Activated effector memory CD4-positive, alpha-beta T cell treated with anti-CD3 and anti-CD28 coated beads, Interleukin-2, amount 50 U/mL, for 16 hours (primary cell): Measurements from ENCODE around the gene ZNF398.

Experiments
- DNase-seq: peaks from one replicate; pipeline ENCODE4 v3.0.0-alpha.2; 2020

The ZNF398 gene

DNA sequence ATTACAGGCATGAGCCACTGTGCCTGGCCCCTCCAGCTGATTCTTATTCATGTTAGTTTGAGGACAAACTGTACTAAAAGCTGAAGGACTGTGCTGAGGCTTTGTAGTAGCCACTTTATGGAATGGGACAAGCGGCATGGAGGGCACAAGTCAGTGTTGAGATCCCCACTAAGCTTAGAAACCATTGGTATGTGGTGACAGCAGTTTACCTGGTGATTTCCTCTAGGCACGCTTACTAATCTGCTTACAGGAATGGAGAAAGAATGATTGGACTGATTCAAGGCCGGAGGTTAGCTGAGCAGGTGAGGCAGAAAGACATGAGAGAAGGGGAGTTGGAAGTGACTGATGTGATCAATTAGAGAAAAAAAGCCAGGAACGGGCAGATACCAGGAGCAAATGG is 3.7 kb downstream of the ZNF398 start:
- DNase-seq: no peak

DNA sequence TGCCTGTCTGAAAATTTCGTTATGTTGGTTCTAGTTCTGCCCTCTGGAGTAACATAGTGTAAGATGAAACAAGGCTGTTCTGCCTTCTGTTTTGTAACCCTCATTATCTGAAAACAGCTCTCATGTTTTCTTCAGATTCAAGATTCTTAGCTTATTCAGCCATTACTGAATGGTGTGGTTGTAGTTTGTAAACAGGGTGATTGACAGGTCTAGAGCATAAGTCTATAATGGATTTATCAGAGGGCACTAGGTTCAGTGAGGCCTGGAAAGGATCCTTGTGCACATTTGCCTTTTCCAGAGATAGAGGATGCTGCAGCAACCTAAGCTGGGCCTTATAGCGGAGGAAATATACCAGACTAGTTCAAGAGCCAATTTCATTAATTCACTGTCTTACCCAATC is 6.1 kb downstream of the ZNF398 start:
- no peak for DNase-seq

- no peak for DNase-seq
Measured at GRCh38 chr7:149154056-149154455, 6.8 kb downstream of the ZNF398 start.

GRCh38 chr7:149156898-149157297 is 9.6 kb downstream of the ZNF398 start:
- DNase-seq: no peak

- no peak for DNase-seq
Measured at GRCh38 chr7:149161241-149161848, 14.1 kb downstream of the ZNF398 start.

DNA sequence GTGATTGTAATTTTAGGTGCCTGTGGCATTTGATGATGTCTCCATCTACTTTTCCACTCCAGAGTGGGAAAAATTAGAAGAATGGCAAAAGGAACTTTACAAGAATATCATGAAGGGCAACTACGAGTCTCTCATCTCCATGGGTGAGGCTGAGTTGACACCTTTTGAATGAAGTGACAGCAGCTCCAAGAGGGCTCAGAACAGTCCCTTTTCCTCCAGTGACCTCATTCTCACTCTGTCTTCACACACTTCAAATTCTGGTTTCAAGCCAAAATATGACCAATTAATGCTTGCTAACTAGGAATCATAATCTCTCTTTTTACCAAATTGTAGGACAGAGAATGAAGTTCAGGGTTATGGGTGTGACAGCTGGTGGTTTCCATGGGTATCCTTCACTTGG is 18.9 kb downstream of the ZNF398 start:
- no peak for DNase-seq

- no peak for DNase-seq
Measured at GRCh38 chr7:149166630-149167352, 19.5 kb downstream of the ZNF398 start.

- no peak for DNase-seq
Measured at GRCh38 chr7:149171892-149172533, 24.8 kb downstream of the ZNF398 start.

- DNase-seq: no peak
Measured at GRCh38 chr7:149172534-149172920, 25.3 kb downstream of the ZNF398 start.

DNA sequence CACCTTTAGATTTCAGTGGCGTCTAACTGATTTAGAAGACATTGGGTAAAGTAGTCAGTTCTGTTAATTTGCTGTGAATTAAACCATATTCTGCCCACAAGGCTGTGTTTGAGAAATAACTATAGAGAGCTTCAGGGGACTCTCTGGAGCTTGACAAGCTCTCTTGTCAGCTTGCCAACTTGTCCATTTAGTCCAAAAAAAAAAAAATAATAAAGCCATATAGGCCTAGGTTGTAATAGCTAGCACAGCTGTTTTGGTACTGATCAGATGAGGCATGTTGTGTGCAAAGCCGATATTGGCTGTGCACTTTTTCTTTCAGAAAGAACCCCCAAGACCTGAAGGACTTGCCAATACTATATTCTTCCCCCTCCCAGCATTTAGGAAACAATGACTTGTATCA is 27.9 kb downstream of the ZNF398 start:
- DNase-seq: no peak

DNA sequence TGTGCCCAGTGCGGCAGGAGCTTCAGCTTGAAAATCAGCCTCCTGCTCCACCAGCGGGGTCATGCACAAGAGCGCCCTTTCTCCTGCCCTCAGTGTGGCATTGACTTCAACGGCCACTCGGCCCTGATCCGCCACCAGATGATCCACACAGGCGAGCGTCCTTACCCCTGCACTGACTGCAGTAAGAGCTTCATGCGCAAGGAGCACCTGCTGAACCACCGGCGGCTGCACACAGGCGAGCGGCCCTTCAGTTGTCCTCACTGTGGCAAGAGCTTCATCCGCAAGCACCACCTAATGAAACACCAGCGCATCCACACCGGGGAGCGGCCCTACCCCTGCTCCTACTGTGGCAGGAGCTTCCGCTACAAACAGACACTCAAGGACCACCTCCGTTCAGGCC is 32.0 kb downstream of the ZNF398 start:
- no peak for DNase-seq

DNA sequence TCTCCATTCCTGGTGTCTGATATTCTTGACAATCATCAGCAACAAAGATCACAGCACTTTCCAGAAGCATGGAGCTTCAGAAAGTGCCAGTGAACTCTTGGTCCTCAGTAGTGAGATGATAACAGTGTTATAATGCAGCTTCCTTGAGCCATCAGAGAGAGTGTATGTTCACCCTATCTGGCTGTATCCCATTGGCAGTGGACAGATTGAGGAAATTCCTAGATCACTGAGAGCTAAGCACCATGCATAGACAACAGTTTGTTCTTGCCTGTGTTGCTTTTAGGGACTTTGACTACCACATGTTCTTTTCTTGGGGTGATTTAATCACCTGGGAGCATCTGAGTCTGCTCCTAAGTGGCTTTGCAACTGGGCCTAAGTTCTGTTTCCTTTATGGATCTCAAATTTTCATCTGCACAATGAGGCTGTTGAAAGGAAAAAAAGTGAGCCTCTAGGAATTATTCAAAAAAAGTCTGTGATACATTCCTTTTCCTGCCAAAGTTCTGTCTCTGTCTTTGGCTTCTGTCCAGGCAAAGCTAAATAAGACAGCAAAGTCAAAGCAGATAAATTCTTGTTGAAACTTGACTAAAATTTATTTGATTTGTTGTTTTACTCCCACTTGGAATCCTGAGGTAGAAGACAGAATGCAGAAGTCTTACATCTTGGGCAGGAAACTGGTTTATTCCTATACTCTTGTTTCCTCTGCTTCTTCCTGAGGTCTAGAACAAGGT is 33.6 kb downstream of the ZNF398 start:
- no peak for DNase-seq

DNA sequence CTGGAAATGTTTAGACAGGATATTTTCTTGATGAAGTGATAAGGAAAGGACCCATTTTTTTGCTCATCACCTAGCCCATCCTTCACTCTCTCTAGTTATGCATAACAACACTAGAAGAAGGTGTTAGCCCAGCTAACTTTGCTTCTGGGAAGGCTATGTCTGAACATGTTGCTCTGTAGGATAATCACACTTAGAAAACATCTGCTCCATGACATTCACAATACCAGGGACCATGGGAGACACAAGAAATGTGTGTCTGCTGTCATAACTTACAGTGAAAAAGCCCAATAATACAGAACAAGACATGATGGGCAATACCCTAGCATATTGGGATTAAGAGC is 34.2 kb downstream of the ZNF398 start:
- no peak for DNase-seq

- DNase-seq: no peak
Measured at GRCh38 chr7:149184274-149184673, 37.0 kb downstream of the ZNF398 start.

- no peak for DNase-seq
Measured at GRCh38 chr7:149188213-149188612, 41.0 kb downstream of the ZNF398 start.

DNA sequence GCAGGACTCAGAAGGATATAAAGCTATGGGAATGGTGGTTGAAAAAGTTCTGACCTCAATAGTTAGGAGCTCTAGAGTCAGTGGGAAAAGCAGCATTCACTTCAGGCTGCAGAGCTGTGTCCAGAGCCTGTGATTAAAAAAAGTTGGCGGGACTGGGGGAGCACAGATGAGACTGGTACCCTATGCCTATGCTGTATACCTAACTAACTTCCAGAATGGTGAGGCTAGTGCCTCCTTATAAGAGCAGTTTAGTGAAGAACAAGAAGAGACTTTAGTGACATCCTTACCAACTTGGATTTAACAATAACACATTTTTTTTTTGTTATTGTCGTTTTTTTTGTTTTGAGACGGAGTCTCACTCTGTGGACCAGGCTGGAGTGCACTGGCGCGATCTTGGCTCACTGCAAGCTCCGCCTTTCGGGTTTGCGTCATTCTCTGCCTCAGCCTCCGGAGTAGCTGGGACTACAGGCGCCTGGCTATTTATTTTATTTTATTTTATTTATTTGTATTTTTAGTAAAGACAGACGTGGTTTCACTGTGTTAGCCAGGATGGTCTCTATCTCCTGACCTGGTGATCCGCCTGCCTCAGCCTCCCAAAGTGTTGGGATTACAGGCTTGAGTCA is 41.5 kb downstream of the ZNF398 start:
- no peak for DNase-seq

GRCh38 chr7:149191851-149192250 is 44.6 kb downstream of the ZNF398 start:
- no peak for DNase-seq

DNA sequence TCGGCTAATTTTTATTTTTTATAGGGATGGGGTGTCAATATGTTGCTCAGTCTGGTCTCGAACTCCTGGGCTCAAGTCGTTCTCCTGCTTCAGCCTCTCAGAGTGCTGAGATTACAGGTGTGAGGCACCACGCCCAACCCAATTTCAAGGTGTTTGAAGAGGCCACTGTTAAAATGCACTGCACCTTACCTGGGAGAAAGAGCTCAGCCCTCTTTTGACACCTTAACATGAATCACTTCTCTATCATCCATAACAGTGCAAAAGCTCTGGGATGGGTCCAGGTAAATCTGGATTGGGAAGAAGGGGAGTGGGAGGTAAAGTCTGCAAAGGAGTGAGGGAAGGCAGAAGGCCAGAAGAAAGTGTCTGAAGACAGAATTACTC is 47.5 kb downstream of the ZNF398 start:
- no peak for DNase-seq

- peak; percentile 90 for DNase-seq
Measured at GRCh38 chr7:149195180-149196150, 48.2 kb downstream of the ZNF398 start, which contains the start of gene ZNF282. ZNF282 (plus strand) TSS chr7:149195546; CDS start chr7:149195590, 44 bp downstream.

GRCh38 chr7:149196151-149196704 is 49.0 kb downstream of the ZNF398 start:
- DNase-seq: no peak

- no peak for DNase-seq
Measured at GRCh38 chr7:149196705-149197171, 49.5 kb downstream of the ZNF398 start.

DNA sequence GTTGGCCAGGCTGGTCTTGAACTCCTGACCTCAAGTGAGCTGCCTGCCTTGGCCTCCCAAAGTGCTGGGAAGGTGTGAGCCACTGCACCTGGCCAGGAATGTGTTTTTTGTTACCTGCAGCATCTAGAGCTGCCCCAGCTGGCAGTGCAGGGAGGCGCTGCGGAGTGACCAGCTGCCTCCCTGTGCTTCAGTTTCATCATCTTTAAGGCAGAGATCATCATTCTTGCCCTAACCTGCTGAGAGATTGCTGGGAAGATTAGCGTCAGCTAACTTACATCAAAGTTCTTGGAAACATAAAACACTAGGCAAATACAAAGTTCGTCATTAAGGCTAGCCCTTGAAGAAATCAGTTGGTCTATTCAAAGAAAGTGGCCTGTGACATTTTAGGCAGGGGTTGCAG is 50.4 kb downstream of the ZNF398 start:
- peak; percentile 43 for DNase-seq
